Measurements from ENCODE around the gene SLC51B.
A peak's percentile ranks its signal among the peaks of the same experiment; 100 is the strongest.

SLC51B gene

GRCh38 chr15:65052956-65053355, 7.8 kb downstream of the SLC51B start:
- no peak for DNase-seq (ENCODE audit: low read depth)
- TF ChIP-seq CTCF (conservative IDR thresholded peaks at IDR 0.05; ENCODE audit: low read depth, low read length) = no peak
- no peak overlapping the region for H3K4me3 ChIP-seq (ENCODE audit: low read depth, low read length)

- DNase-seq (ENCODE audit: low read depth) = peak; percentile 83
- H3K4me3 ChIP-seq (ENCODE audit: low read depth, low read length) = no peak overlapping the region
- peak; percentile 98 for TF ChIP-seq CTCF (conservative IDR thresholded peaks at IDR 0.05; ENCODE audit: low read depth, low read length)
Observed at GRCh38 chr15:65054333-65055200, 9.4 kb downstream of the SLC51B start.

- DNase-seq (ENCODE audit: low read depth) = peak; percentile 84
- TF ChIP-seq CTCF (conservative IDR thresholded peaks at IDR 0.05; ENCODE audit: low read depth, low read length) = no peak
- H3K4me3 ChIP-seq (ENCODE audit: low read depth, low read length) = no peak overlapping the region
Observed at GRCh38 chr15:65055201-65055870, 10.1 kb downstream of the SLC51B start.

- DNase-seq (ENCODE audit: low read depth) = no peak
- no peak overlapping the region for H3K4me3 ChIP-seq (ENCODE audit: low read depth, low read length)
- TF ChIP-seq CTCF (conservative IDR thresholded peaks at IDR 0.05; ENCODE audit: low read depth, low read length) = no peak
Observed at GRCh38 chr15:65056106-65056505, 10.9 kb downstream of the SLC51B start.

- DNase-seq (ENCODE audit: low read depth) = peak; percentile 65
- no peak for TF ChIP-seq CTCF (conservative IDR thresholded peaks at IDR 0.05; ENCODE audit: low read depth, low read length)
- H3K4me3 ChIP-seq (ENCODE audit: low read depth, low read length) = no peak overlapping the region
Observed at GRCh38 chr15:65056868-65057548, 11.8 kb downstream of the SLC51B start.

- no peak for DNase-seq (ENCODE audit: low read depth)
- no peak overlapping the region for H3K4me3 ChIP-seq (ENCODE audit: low read depth, low read length)
Observed at GRCh38 chr15:65057549-65057940, 12.4 kb downstream of the SLC51B start.

More at GRCh38 chr15:65057549-65057940, 12.4 kb downstream of the SLC51B start:
- TF ChIP-seq CTCF (conservative IDR thresholded peaks at IDR 0.05; ENCODE audit: low read depth, low read length) = no peak

Data from choroid plexus epithelial cell (primary cell).